CD8-positive, alpha-beta memory T cell (primary cell): ENCODE results near the gene HAPLN2. TPM values are rescaled to one million over a fixed set of nuclear protein-coding genes. Genes with fewer than 3 reads are reported as not detected.

ENCODE experiments used
- CTCF ChIA-PET: fragments of 350-600 bp; sonication (Branson Sonifier 250); formaldehyde crosslinking; loops from one replicate; lab custom pipeline; 2021; ENCODE audit warnings: antibody characterized with exemption; lab: Charles Lee
- POLR2A ChIA-PET: fragments of 350-600 bp; sonication (Branson Sonifier 250); formaldehyde crosslinking; loops from one replicate; lab custom pipeline; 2021; ENCODE audit warnings: antibody characterized with exemption; lab: Charles Lee
- DNase-seq, 5 donors: peaks; one replicate each; pipeline versions ENCODE4 v3.0.0 to v3.0.0-alpha.2; 2020 to 2022; ENCODE audit warnings: mixed read lengths in 1 of 5
- H3K27ac ChIP-seq: one replicate; pipeline ENCODE4 v1.7.0; 2013; ENCODE audit warnings: low read depth, mild to moderate bottlenecking, low read length, moderate library complexity
- H3K27me3 ChIP-seq: 2 replicates; pipeline ENCODE4 v1.7.0; 2013; ENCODE audit warnings: low read length, mild to moderate bottlenecking; ENCODE audit not compliant: insufficient read depth, poor library complexity, severe bottlenecking
- H3K36me3 ChIP-seq: 2 replicates; pipeline ENCODE4 v1.7.0; 2013; ENCODE audit warnings: mild to moderate bottlenecking, low read length, moderate library complexity; ENCODE audit not compliant: insufficient read depth
- H3K4me1 ChIP-seq: 2 replicates; pipeline ENCODE4 v1.7.0; 2013; ENCODE audit warnings: mild to moderate bottlenecking, low read length, moderate library complexity; ENCODE audit not compliant: insufficient read depth
- H3K4me3 ChIP-seq: 2 replicates; pipeline ENCODE4 v1.7.0; 2013; ENCODE audit warnings: mild to moderate bottlenecking, low read length
- H3K9me3 ChIP-seq: 2 replicates; pipeline ENCODE4 v1.7.0; 2013; ENCODE audit warnings: mild to moderate bottlenecking, low read length
- H3K27ac Mint-ChIP-seq, 8 donors: one replicate each; pipeline ENCODE4 v1.8.0; 2020 to 2021; ENCODE audit warnings: mixed read lengths in 8 of 8, mild to moderate bottlenecking in 6 of 8, inconsistent platforms in 3 of 8, moderate library complexity in 3 of 8
- H3K27me3 Mint-ChIP-seq, 2 donors: one replicate each; pipeline ENCODE4 v1.8.0; 2020 to 2021; ENCODE audit warnings: mixed read lengths in 2 of 2, mild to moderate bottlenecking in 1 of 2, moderate library complexity in 1 of 2
- H3K36me3 Mint-ChIP-seq, 3 donors: one replicate each; pipeline ENCODE4 v1.8.0; 2020 to 2021; ENCODE audit warnings: mixed read lengths in 3 of 3, inconsistent platforms in 1 of 3, mild to moderate bottlenecking in 1 of 3
- H3K4me1 Mint-ChIP-seq, 3 donors: one replicate each; pipeline ENCODE4 v1.8.0; 2020 to 2021; ENCODE audit warnings: mixed read lengths in 3 of 3, inconsistent platforms in 1 of 3, mild to moderate bottlenecking in 1 of 3
- H3K4me3 Mint-ChIP-seq, 7 donors: one replicate each; pipeline ENCODE4 v1.8.0; 2020 to 2021; ENCODE audit warnings: mixed read lengths in 7 of 7, mild to moderate bottlenecking in 6 of 7, moderate library complexity in 4 of 7, inconsistent platforms in 2 of 7
- H3K9me3 Mint-ChIP-seq, 5 donors: one replicate each; pipeline ENCODE4 v1.8.0; 2020 to 2022; ENCODE audit warnings: mixed read lengths in 5 of 5, mild to moderate bottlenecking in 3 of 5, moderate library complexity in 2 of 5, inconsistent platforms in 1 of 5
- polyA plus RNA-seq: library from polyadenylated mRNA; unstranded; fragments of 300-500 nt; fragmentation: Illumina TruSeq; gene quantifications from one replicate; pipeline ENCODE4 v1.2.3, GENCODE V29; 2021
- total RNA-seq, 2 experiments: library from RNA; stranded (reverse); gene quantifications; one replicate each; pipeline ENCODE4 v1.2.3, GENCODE V29; 2021

Gene HAPLN2
- total RNA-seq (not detected), polyA plus RNA-seq (not detected)

DNA sequence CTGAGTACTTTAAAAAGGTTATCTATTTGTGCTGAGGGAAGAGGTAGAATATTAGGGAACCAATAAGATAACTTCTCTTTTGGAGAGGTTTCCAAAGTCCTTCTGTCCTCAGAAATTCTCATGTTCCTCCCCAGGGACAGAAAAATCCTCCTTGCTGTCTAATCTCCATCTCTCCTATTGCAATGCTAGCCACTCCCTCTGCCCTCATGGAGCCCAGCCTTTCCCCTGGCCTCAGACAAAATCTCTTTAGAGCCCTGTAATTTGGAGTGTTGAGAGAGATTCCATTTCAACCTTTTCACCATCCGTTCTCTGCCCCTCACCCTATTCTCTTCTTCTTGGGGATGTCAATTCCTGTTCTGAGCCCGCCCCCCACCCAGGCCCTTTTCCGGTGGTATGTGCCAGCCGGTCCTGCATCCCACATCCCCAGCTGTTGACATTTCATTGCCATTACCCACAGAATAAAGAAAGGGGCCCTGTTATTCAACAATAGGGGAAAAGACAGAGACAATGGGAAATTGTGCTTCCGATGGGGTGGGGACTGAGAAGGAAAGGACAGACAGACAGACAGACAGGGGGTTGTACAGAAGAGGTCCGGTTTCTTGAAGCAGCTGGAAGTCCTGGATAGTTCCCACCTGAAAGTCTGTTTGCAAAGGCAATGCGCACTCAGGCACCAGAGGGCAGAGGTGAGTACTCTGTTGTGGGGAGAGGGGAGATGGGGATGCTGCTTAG, at the start of gene HAPLN2:
Gene HAPLN2, plus strand, starts transcription at position 563 of the 729 bp plus-strand sequence. CDS start 4,076 bp downstream, outside the sequence.
- Histone ChIP-seq H3K9me3 (no peaks in the 10 kb centered on the region), H3K27ac (no peak within 1 kb of the TSS), H3K27me3 (peaks cover 17% of the 10 kb centered on the region), H3K4me1 (peaks cover 2% of the 10 kb centered on the region), H3K36me3 (no peaks in the 10 kb centered on the region), H3K4me3 (no peak within 1 kb of the TSS)
- Mint-ChIP-seq H3K27me3 (peaks cover 39 to 60% of the 10 kb centered on the region in 2 donors), H3K27ac (no peak within 1 kb of the TSS), H3K36me3 (no peaks in the 10 kb centered on the region), H3K9me3 (no peaks in the 10 kb centered on the region), H3K4me3 (no peak within 1 kb of the TSS), H3K4me1 (peaks cover 0 to 4% (median 3%) of the 10 kb centered on the region in 3 donors)
- POLR2A ChIA-PET = no interaction called here
- DNase-seq = no peak
- CTCF ChIA-PET = no interaction called here

GRCh38 chr1:156571261-156571852, 47.9 kb upstream of the HAPLN2 start:
- H3K4me3 ChIP-seq = no peak overlapping the region
- no peaks in the 10 kb centered on the region for H3K9me3 ChIP-seq
- no peaks in the 10 kb centered on the region for H3K9me3 Mint-ChIP-seq
- H3K4me1 Mint-ChIP-seq = peaks cover 8 to 15% (median 13%) of the 10 kb centered on the region in 3 donors
- H3K27ac ChIP-seq = peak overlapping the region; percentile 55
- H3K36me3 Mint-ChIP-seq = no peaks in the 10 kb centered on the region
- no peak for DNase-seq
- H3K4me1 ChIP-seq = peaks cover 6% of the 10 kb centered on the region
- POLR2A ChIA-PET = no interaction called here
- CTCF ChIA-PET = interaction anchor here (0.9 to 1.7 kb wide), 4 partner anchors 8 to 186 kb away, joined by 3 to 4 read pairs (median 4); partner anchors contain the start of gene TTC24
- peaks cover 13% of the 10 kb centered on the region for H3K27me3 ChIP-seq
- H3K27ac Mint-ChIP-seq = no peak overlapping the region
- H3K4me3 Mint-ChIP-seq = peak overlapping the region in 1 of 7 donors; percentile 16
- no peaks in the 10 kb centered on the region for H3K36me3 ChIP-seq
- H3K27me3 Mint-ChIP-seq = peaks cover 17 to 42% of the 10 kb centered on the region in 2 donors

GRCh38 chr1:156571919-156572662, 47.1 kb upstream of the HAPLN2 start, which contains the start of gene IQGAP3:
IQGAP3 (minus strand) TSS chr1:156572565; CDS start chr1:156572529, 36 bp downstream.
- H3K36me3 ChIP-seq = no peaks in the 10 kb centered on the region
- no peaks in the 10 kb centered on the region for H3K9me3 Mint-ChIP-seq
- H3K4me1 ChIP-seq = peaks cover 6% of the 10 kb centered on the region
- ChIA-PET POLR2A (no interaction called here), CTCF (interaction anchor here (1.1 to 1.7 kb wide), 4 partner anchors 10 to 187 kb away, joined by 3 to 5 read pairs (median 4); no protein-coding TSS in a partner anchor)
- peaks cover 13% of the 10 kb centered on the region for H3K27me3 ChIP-seq
- peak within 1 kb of the TSS; percentile 26 for H3K4me3 ChIP-seq
- peaks cover 17 to 42% of the 10 kb centered on the region in 2 donors for H3K27me3 Mint-ChIP-seq
- H3K4me3 Mint-ChIP-seq = peak within 1 kb of the TSS in 6 of 7 donors; percentile 61 to 88 (median 74)
- DNase-seq = peak; percentile 47 to 81 (median 62)
- H3K9me3 ChIP-seq = no peaks in the 10 kb centered on the region
- no peaks in the 10 kb centered on the region for H3K36me3 Mint-ChIP-seq
- peaks cover 8 to 15% (median 13%) of the 10 kb centered on the region in 3 donors for H3K4me1 Mint-ChIP-seq
- peak within 1 kb of the TSS; percentile 55 for H3K27ac ChIP-seq
- H3K27ac Mint-ChIP-seq = peak within 1 kb of the TSS in 5 of 8 donors; percentile 26 to 59 (median 37)

GRCh38 chr1:156572663-156573018, 46.6 kb upstream of the HAPLN2 start:
- H3K27me3 ChIP-seq = peaks cover 13% of the 10 kb centered on the region
- H3K4me1 ChIP-seq = peaks cover 6% of the 10 kb centered on the region
- Mint-ChIP-seq H3K36me3 (no peaks in the 10 kb centered on the region), H3K4me3 (peak overlapping the region in 6 of 7 donors; percentile 61 to 88 (median 74)), H3K27me3 (peaks cover 17 to 42% of the 10 kb centered on the region in 2 donors), H3K27ac (peak overlapping the region in 2 of 8 donors; percentile 26 to 59), H3K9me3 (no peaks in the 10 kb centered on the region), H3K4me1 (peaks cover 8 to 15% (median 13%) of the 10 kb centered on the region in 3 donors)
- POLR2A ChIA-PET = no interaction called here
- H3K4me3 ChIP-seq = no peak overlapping the region
- no peak overlapping the region for H3K27ac ChIP-seq
- no peaks in the 10 kb centered on the region for H3K36me3 ChIP-seq
- CTCF ChIA-PET = interaction anchor here (1.0 to 1.6 kb wide), 2 partner anchors 36 to 92 kb away, joined by 3 to 5 read pairs; no protein-coding TSS in a partner anchor
- no peaks in the 10 kb centered on the region for H3K9me3 ChIP-seq
- no peak for DNase-seq

DNA sequence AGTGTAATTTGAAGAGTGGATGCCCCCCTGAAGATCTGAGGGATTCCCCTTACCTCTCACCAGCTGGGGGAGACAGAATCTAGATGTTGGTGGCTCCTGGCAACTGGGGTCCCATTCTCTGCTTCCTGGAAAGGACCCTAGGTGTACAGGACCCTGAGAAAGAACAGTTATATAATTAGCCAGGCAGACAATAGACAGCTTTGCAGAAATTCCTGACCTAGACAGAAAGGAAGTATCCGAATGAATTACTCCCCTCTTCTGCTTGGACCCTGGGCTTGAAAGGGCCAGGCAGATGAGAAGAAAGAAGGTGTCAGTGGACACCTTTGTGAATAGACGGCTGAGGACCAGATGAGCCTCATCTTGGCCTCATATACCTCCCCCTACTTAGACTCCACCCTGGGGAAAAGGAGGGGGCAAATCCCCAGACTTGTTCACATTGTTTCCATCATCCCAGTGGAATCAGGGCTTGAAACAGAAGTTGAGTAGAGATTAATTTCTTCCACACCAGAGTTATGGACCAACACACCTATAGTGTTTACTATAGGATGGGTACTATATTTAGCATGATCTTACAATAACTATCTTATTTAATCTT, 45.1 kb upstream of the HAPLN2 start:
- no peak overlapping the region for H3K27ac ChIP-seq
- H3K4me3 Mint-ChIP-seq = no peak overlapping the region
- ChIA-PET POLR2A (no interaction called here), CTCF (interaction anchor here (1.3 kb wide), 1 partner anchor 35 kb away, joined by 3 read pairs; no protein-coding TSS in a partner anchor)
- no peaks in the 10 kb centered on the region for H3K36me3 Mint-ChIP-seq
- peaks cover 8 to 15% (median 13%) of the 10 kb centered on the region in 3 donors for H3K4me1 Mint-ChIP-seq
- H3K9me3 Mint-ChIP-seq = no peaks in the 10 kb centered on the region
- no peaks in the 10 kb centered on the region for H3K9me3 ChIP-seq
- peak overlapping the region in 1 of 8 donors; percentile 14 for H3K27ac Mint-ChIP-seq
- no peak for DNase-seq
- no peaks in the 10 kb centered on the region for H3K36me3 ChIP-seq
- no peak overlapping the region for H3K4me3 ChIP-seq
- peaks cover 18 to 42% of the 10 kb centered on the region in 2 donors for H3K27me3 Mint-ChIP-seq
- peaks cover 6% of the 10 kb centered on the region for H3K4me1 ChIP-seq
- H3K27me3 ChIP-seq = peaks cover 13% of the 10 kb centered on the region

DNA sequence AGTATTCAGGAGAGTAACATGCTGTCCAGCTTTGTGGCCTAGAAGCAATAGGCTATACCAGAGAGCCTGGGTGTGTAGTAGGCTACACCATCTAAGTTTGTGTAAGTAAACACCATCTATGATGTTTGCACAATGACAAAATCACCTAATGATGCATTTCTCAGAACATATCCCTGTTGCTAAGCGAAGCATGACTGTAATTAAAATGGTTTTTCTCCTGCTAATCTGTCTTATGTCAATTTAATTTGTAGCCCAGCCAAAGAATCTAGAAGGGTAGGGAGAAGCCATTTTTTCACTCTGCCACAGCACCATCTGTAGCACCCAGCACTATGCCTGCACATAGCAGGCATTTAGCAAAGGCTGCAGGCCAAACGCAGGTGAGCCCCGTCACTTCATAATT, 41.7 kb upstream of the HAPLN2 start:
- Histone ChIP-seq H3K36me3 (no peaks in the 10 kb centered on the region), H3K4me1 (peaks cover 13% of the 10 kb centered on the region), H3K4me3 (no peak overlapping the region), H3K9me3 (no peaks in the 10 kb centered on the region), H3K27me3 (peaks cover 2% of the 10 kb centered on the region), H3K27ac (no peak overlapping the region)
- Mint-ChIP-seq H3K27me3 (peaks cover 5 to 22% of the 10 kb centered on the region in 2 donors), H3K4me1 (peaks cover 13 to 22% (median 17%) of the 10 kb centered on the region in 3 donors), H3K4me3 (no peak overlapping the region), H3K9me3 (no peaks in the 10 kb centered on the region), H3K36me3 (peaks cover 0 to 2% (median 1%) of the 10 kb centered on the region in 3 donors), H3K27ac (no peak overlapping the region)
- ChIA-PET POLR2A (no interaction called here), CTCF (interaction anchor here (1.5 to 1.7 kb wide), 2 partner anchors 17 to 31 kb away, joined by 3 to 6 read pairs; no protein-coding TSS in a partner anchor)
- DNase-seq = no peak

- POLR2A ChIA-PET = no interaction called here
- H3K4me3 Mint-ChIP-seq = no peak overlapping the region
- peaks cover 16 to 20% (median 20%) of the 10 kb centered on the region in 3 donors for H3K4me1 Mint-ChIP-seq
- CTCF ChIA-PET = interaction anchor here (1.5 to 1.7 kb wide), 2 partner anchors 16 to 30 kb away, joined by 3 to 6 read pairs; no protein-coding TSS in a partner anchor
- Histone ChIP-seq H3K27me3 (no peaks in the 10 kb centered on the region), H3K36me3 (no peaks in the 10 kb centered on the region), H3K4me1 (peaks cover 18% of the 10 kb centered on the region), H3K27ac (no peak overlapping the region), H3K4me3 (no peak overlapping the region), H3K9me3 (no peaks in the 10 kb centered on the region)
- DNase-seq = no peak
- H3K36me3 Mint-ChIP-seq = peaks cover 0 to 2% (median 1%) of the 10 kb centered on the region in 3 donors
- H3K9me3 Mint-ChIP-seq = no peaks in the 10 kb centered on the region
- H3K27me3 Mint-ChIP-seq = peaks cover 6 to 17% of the 10 kb centered on the region in 2 donors
- no peak overlapping the region for H3K27ac Mint-ChIP-seq
Observed at GRCh38 chr1:156578055-156578454, 41.2 kb upstream of the HAPLN2 start.
